Liver (tissue), 9 donors: ENCODE results near the gene ADCY4. TPM values are rescaled to one million over a fixed set of nuclear protein-coding genes. Genes with fewer than 3 reads are reported as not detected.

Experiments used
- DNase-seq: peaks from one replicate; pipeline ENCODE4 v3.0.0-alpha.2; 2017; ENCODE audit warnings: low spot score
- H3K27ac ChIP-seq, 2 donors: one replicate each; pipeline ENCODE4 v1.7.0; 2013; ENCODE audit warnings: inconsistent platforms in 2 of 2, low read length in 2 of 2, control low read depth in 1 of 2, low read depth in 1 of 2, mild to moderate bottlenecking in 1 of 2
- H3K27me3 ChIP-seq, 4 donors: one replicate each; pipeline versions ENCODE4 v1.6.1 to v1.7.0; 2013; ENCODE audit warnings: low read length in 3 of 4, inconsistent platforms in 1 of 4, mild to moderate bottlenecking in 1 of 4, moderate library complexity in 1 of 4; ENCODE audit not compliant: control insufficient read depth in 4 of 4, insufficient read depth in 4 of 4
- H3K36me3 ChIP-seq, 4 donors: one replicate each; pipeline versions ENCODE4 v1.6.1 to v1.7.0; 2013; ENCODE audit warnings: low read length in 3 of 4, mild to moderate bottlenecking in 3 of 4, low read depth in 1 of 4, moderate library complexity in 1 of 4; ENCODE audit not compliant: control insufficient read depth in 4 of 4, insufficient read depth in 3 of 4
- H3K4me1 ChIP-seq, 4 donors: one replicate each; pipeline versions ENCODE4 v1.6.1 to v1.7.0; 2013; ENCODE audit warnings: low read length in 3 of 4, mild to moderate bottlenecking in 3 of 4, moderate library complexity in 1 of 4; ENCODE audit not compliant: control insufficient read depth in 4 of 4, insufficient read depth in 4 of 4
- H3K4me3 ChIP-seq, 3 donors: one replicate each; pipeline versions ENCODE4 v1.6.1 to v1.7.0; 2013; ENCODE audit warnings: low read length in 3 of 3, control low read depth in 1 of 3, low read depth in 1 of 3, mild to moderate bottlenecking in 1 of 3
- H3K9ac ChIP-seq, 2 donors: one replicate each; pipeline ENCODE4 v1.7.0; 2013; ENCODE audit warnings: low read length in 2 of 2, mild to moderate bottlenecking in 2 of 2, moderate library complexity in 2 of 2, control low read depth in 1 of 2, low read depth in 1 of 2
- H3K9me3 ChIP-seq, 4 donors: one replicate each; pipeline versions ENCODE4 v1.6.1 to v1.7.0; 2013; ENCODE audit warnings: low read length in 3 of 4; ENCODE audit not compliant: control insufficient read depth in 4 of 4
- CTCF ChIP-seq: fragments of 150-350 bp; IDR thresholded peaks from 2 replicates; pipeline ENCODE4 v1.5.1; 2017; ENCODE audit warnings: improper control_type of control experiment, low read depth, low read length; ENCODE audit not compliant: missing input control
- EGR1 ChIP-seq, 2 donors: IDR thresholded peaks; 2 replicates each; pipeline ENCODE4 v1.6.1; 2016 to 2018; ENCODE audit warnings: antibody characterized with exemption in 2 of 2, low read depth in 2 of 2
- FOXA1 ChIP-seq: IDR thresholded peaks from 2 replicates; pipeline ENCODE4 v1.6.1; 2016; ENCODE audit warnings: antibody characterized with exemption
- GABPA ChIP-seq, 2 donors: IDR thresholded peaks in 1 of 2; conservative IDR thresholded peaks in 1 of 2; 2 replicates each; pipeline ENCODE4 v1.6.1; 2016; ENCODE audit warnings: antibody characterized with exemption in 2 of 2, mild to moderate bottlenecking in 1 of 2, moderate library complexity in 1 of 2
- HNF4A ChIP-seq, 2 donors: conservative IDR thresholded peaks; 2 replicates each; pipeline ENCODE4 v1.6.1; 2016; ENCODE audit warnings: antibody characterized with exemption in 2 of 2, mild to moderate bottlenecking in 2 of 2
- HNF4G ChIP-seq: IDR thresholded peaks from 2 replicates; pipeline ENCODE4 v1.6.1; 2016; ENCODE audit warnings: antibody characterized with exemption
- JUND ChIP-seq, 2 donors: IDR thresholded peaks; 2 replicates each; pipeline ENCODE4 v1.6.1; 2016; ENCODE audit warnings: antibody characterized with exemption in 2 of 2
- NR2F2 ChIP-seq: IDR thresholded peaks from 2 replicates; pipeline ENCODE4 v1.6.1; 2016; ENCODE audit warnings: antibody characterized with exemption
- RAD21 ChIP-seq, 2 donors: IDR thresholded peaks; 2 replicates each; pipeline ENCODE4 v1.6.1; 2016; ENCODE audit warnings: antibody characterized with exemption in 2 of 2, mild to moderate bottlenecking in 2 of 2
- RXRA ChIP-seq, 2 donors: IDR thresholded peaks; 2 replicates each; pipeline ENCODE4 v1.6.1; 2017 to 2018; ENCODE audit warnings: antibody characterized with exemption in 2 of 2, mild to moderate bottlenecking in 1 of 2
- SP1 ChIP-seq: IDR thresholded peaks from 2 replicates; pipeline ENCODE4 v1.6.1; 2018; ENCODE audit warnings: antibody characterized with exemption, mild to moderate bottlenecking
- TAF1 ChIP-seq: conservative IDR thresholded peaks from 2 replicates; pipeline ENCODE4 v1.6.1; 2016; ENCODE audit warnings: antibody characterized with exemption, mild to moderate bottlenecking
- YY1 ChIP-seq: IDR thresholded peaks from 2 replicates; pipeline ENCODE4 v1.6.1; 2016; ENCODE audit warnings: antibody characterized with exemption, mild to moderate bottlenecking
- WGBS: extraction: QIAGEN DNeasy Blood & Tissue Kit; methylation state at CpG from one replicate; pipeline ENCODE4 v1.1.7; 2013; 5-methylcytosine and 5-hydroxymethylcytosine counted together
- polyA plus RNA-seq, 2 donors: library from polyadenylated mRNA; stranded (reverse) in 1 of 2; unstranded in 1 of 2; fragments of 200-250 nt in 1 of 2; fragments of >200 nt in 1 of 2; fragmentation: Nextera tagmentation in 1 of 2; extraction: Ambion mirVana in 1 of 2; gene quantifications; one replicate each; pipeline versions ENCODE4 v1.2.1 to v1.2.3, GENCODE V29; 2013 to 2015
- total RNA-seq, 2 donors: library from RNA; depleted of rRNA; stranded (reverse); fragments of >200 nt; gene quantifications; one replicate each; pipeline ENCODE4 v1.2.3, GENCODE V29; 2014
- TF ChIP-seq, protein P1 (sequence below): IDR thresholded peaks from 2 replicates; pipeline ENCODE4 v1.6.1; 2016; ENCODE audit warnings: antibody characterized with exemption, mild to moderate bottlenecking
- TF ChIP-seq, protein P2 (sequence below): IDR thresholded peaks from 2 replicates; pipeline ENCODE4 v1.6.1; 2016; ENCODE audit warnings: antibody characterized with exemption
- TF ChIP-seq, protein P3 (sequence below): IDR thresholded peaks from 2 replicates; pipeline ENCODE4 v1.6.1; 2016; ENCODE audit warnings: antibody characterized with exemption
- donor health status: healthy.
- donor health status: healthy.
- donor health status: healthy.
- donor health status: healthy.
- donor health status: healthy.

ADCY4 gene
- total and polyA plus RNA-seq, 4 donors: 2.2 to 7.2 (median 4.0) TPM

- no peaks in the 10 kb centered on the region for H3K4me1 ChIP-seq
- no peak for DNase-seq
Observed at GRCh38 chr14:24377657-24378056, 42.8 kb upstream of the ADCY4 start.

GRCh38 chr14:24377126-24377525 lies 42.3 kb upstream of the ADCY4 start:
- WGBS: 87% methylated on average over 7 of the region's 7 CpGs
- H3K27me3 ChIP-seq: no peaks in the 10 kb centered on the region
- H3K9me3 ChIP-seq: no peaks in the 10 kb centered on the region
- no peak overlapping the region for H3K27ac ChIP-seq
- H3K9ac ChIP-seq: no peak overlapping the region
- peaks cover 0 to 3% (median 0%) of the 10 kb centered on the region in 4 donors for H3K4me1 ChIP-seq
- no peak overlapping the region for H3K4me3 ChIP-seq
- DNase-seq: no peak
- no peaks in the 10 kb centered on the region for H3K36me3 ChIP-seq
- TF ChIP-seq RXRA (IDR thresholded peaks at IDR 0.05): no peak
- no peak for TF ChIP-seq HNF4A (conservative IDR thresholded peaks at IDR 0.05)
- TF ChIP-seq FOXA1: no peak
- TF ChIP-seq, protein P1, sequence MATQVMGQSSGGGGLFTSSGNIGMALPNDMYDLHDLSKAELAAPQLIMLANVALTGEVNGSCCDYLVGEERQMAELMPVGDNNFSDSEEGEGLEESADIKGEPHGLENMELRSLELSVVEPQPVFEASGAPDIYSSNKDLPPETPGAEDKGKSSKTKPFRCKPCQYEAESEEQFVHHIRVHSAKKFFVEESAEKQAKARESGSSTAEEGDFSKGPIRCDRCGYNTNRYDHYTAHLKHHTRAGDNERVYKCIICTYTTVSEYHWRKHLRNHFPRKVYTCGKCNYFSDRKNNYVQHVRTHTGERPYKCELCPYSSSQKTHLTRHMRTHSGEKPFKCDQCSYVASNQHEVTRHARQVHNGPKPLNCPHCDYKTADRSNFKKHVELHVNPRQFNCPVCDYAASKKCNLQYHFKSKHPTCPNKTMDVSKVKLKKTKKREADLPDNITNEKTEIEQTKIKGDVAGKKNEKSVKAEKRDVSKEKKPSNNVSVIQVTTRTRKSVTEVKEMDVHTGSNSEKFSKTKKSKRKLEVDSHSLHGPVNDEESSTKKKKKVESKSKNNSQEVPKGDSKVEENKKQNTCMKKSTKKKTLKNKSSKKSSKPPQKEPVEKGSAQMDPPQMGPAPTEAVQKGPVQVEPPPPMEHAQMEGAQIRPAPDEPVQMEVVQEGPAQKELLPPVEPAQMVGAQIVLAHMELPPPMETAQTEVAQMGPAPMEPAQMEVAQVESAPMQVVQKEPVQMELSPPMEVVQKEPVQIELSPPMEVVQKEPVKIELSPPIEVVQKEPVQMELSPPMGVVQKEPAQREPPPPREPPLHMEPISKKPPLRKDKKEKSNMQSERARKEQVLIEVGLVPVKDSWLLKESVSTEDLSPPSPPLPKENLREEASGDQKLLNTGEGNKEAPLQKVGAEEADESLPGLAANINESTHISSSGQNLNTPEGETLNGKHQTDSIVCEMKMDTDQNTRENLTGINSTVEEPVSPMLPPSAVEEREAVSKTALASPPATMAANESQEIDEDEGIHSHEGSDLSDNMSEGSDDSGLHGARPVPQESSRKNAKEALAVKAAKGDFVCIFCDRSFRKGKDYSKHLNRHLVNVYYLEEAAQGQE: no peak
- no peak for TF ChIP-seq RAD21 (IDR thresholded peaks at IDR 0.05)
- no peak for TF ChIP-seq GABPA (IDR thresholded peaks at IDR 0.05 in 1 of 2, conservative IDR thresholded peaks at IDR 0.05 in 1 of 2)
- TF ChIP-seq NR2F2: no peak
- TF ChIP-seq CTCF: no peak
- TF ChIP-seq, protein P2, sequence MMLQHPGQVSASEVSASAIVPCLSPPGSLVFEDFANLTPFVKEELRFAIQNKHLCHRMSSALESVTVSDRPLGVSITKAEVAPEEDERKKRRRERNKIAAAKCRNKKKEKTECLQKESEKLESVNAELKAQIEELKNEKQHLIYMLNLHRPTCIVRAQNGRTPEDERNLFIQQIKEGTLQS: no peak

More at GRCh38 chr14:24377657-24378056, 42.8 kb upstream of the ADCY4 start:
- no peaks in the 10 kb centered on the region for H3K36me3 ChIP-seq
- no peak overlapping the region for H3K4me3 ChIP-seq
- H3K27ac ChIP-seq: no peak overlapping the region
- no peak overlapping the region for H3K9ac ChIP-seq
- H3K27me3 ChIP-seq: no peaks in the 10 kb centered on the region
- WGBS: 80% methylated on average over 2 of the region's 2 CpGs
- no peak for TF ChIP-seq EGR1 (IDR thresholded peaks at IDR 0.05; ENCODE audit: low read depth in 2 of 2)
- TF ChIP-seq SP1: no peak
- no peak for TF ChIP-seq GABPA (IDR thresholded peaks at IDR 0.05 in 1 of 2, conservative IDR thresholded peaks at IDR 0.05 in 1 of 2)
- TF ChIP-seq HNF4A (conservative IDR thresholded peaks at IDR 0.05): no peak
- no peak for TF ChIP-seq NR2F2
- no peak for TF ChIP-seq YY1
- TF ChIP-seq RXRA (IDR thresholded peaks at IDR 0.05): no peak
- TF ChIP-seq, protein P1: no peak
- TF ChIP-seq JUND (IDR thresholded peaks at IDR 0.05): no peak
- TF ChIP-seq HNF4G: no peak
- no peak for TF ChIP-seq CTCF
- no peak for TF ChIP-seq TAF1
- TF ChIP-seq FOXA1: no peak
- TF ChIP-seq, protein P2: no peak
- TF ChIP-seq RAD21 (IDR thresholded peaks at IDR 0.05): no peak
- TF ChIP-seq, protein P3, sequence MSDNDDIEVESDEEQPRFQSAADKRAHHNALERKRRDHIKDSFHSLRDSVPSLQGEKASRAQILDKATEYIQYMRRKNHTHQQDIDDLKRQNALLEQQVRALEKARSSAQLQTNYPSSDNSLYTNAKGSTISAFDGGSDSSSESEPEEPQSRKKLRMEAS: no peak
- no peaks in the 10 kb centered on the region for H3K9me3 ChIP-seq
